Stimulated activated CD8-positive, alpha-beta memory T cell treated with anti-CD3 and anti-CD28 coated beads, Interleukin-4, amount 100 ng/mL, for 4 hours (primary cell): ENCODE results near the gene WARS2.

Source experiments
- DNase-seq, 2 donors: peaks; one replicate each; pipeline ENCODE4 v3.0.0-alpha.2; 2020; ENCODE audit warnings: low read depth in 2 of 2, low spot score in 1 of 2

WARS2 gene

DNA sequence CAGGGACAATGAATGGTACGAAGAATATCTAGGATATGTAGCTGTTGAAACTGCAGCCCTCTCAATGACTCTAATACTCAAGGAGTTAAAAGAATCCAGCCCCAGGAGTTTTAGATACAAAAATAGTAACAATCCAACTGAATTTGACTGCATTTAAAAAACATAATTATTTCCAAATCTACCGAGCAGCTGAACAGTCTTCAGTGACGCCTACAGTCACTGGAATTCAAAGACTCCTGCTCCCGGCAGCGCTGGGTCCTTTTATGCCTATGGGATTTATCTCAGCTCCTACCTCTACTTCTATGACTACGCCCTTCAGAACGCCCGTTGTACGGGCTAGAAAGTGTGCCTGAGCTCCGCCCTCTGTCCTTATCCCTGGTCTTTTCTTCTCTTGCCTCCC lies 55.7 kb downstream of the WARS2 start:
- DNase-seq, result no peak

DNA sequence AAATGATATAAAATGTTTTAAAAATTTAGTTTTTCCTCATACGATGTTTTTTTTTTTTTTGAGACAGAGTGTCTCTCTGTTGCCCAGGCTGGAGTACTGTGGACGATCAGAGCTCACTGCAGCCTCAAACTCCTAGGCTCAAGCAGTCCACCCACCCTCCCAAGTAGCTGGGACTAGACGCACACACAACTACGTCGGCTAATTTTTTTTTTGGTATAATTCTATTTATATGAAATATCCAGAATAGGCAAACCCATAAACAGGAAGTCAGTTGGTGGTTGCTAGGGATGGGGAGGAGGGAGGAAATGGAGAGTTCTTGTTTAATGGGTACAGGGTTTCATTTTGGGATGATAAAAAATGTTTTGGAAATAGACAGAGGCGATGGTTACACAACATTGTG lies 56.5 kb downstream of the WARS2 start:
- DNase-seq, result no peak

DNA sequence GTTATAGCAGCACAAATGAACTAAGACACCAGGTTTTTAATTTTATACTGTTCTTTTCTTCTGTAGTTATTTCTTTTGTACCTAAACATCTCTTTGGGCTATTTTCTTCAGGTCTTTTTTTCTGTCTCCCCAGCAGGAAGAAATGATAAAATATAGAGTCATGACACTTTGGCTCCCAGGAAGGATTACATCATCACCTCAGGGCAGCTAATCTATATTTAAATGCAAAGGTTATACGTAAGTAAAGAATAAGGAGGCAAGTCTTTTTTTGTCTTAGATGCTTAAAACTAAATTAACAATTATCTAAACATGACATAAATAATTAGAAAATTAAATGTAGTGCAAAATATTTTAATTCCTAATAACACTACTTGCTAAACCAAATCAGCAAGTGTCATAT lies 57.0 kb downstream of the WARS2 start:
- no peak for DNase-seq

DNA sequence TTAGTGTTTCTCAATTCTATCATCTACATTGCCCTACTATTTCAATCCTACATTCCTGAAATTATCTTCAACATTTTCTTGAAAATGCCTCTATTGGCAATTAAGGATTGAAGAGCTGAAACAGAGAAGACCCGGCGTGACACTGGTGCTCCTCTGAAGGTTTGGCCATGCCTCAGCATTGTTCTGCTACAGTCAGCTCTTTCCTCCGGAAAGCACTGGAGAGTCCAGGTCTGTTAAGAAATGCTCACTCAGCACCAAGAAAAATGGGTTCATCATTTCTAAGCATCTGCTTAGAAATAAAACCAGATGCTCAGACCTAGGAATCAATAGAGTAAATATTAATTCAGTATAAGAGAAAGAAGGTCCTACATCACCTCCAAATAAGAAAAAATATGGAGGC lies 58.8 kb downstream of the WARS2 start:
- no peak for DNase-seq

DNA sequence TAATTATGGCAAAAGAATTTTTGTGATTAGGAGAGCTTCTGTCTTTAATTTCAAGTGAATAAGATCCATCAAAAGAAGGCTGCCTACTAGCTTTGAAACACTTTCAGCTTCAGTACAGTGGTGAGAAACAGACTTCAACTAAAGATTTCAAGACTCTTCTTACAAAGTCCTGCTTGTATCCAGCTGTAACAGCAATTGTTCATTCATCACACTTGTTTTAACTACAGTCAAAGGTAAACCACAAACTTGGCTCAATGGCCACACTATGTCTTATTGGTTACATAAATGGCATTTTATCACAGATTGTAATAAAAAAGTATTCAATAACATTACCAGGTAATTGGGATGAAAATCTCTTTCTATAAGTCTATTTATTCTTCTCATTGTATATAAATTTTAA lies 59.2 kb downstream of the WARS2 start:
- DNase-seq, result no peak

DNA sequence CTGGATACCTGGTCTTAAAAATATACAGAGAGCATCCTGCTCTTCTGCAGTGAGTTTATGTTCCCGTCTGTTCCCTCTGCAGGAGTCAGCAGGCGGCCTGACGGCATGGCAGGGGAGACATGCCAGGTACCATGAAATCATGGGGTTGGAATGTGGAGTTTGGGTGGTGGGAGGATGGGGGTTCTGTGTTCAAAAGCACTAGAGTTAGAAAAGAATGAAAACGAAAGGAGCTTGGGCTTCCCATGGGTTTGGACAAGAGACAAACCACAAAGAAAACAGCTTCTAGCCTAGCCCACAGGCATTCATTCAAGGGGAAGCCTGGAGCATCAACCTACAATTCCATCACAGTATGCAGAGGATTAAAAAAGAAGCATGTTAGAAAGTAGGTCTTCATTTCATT lies 59.9 kb downstream of the WARS2 start:
- DNase-seq, result no peak

DNA sequence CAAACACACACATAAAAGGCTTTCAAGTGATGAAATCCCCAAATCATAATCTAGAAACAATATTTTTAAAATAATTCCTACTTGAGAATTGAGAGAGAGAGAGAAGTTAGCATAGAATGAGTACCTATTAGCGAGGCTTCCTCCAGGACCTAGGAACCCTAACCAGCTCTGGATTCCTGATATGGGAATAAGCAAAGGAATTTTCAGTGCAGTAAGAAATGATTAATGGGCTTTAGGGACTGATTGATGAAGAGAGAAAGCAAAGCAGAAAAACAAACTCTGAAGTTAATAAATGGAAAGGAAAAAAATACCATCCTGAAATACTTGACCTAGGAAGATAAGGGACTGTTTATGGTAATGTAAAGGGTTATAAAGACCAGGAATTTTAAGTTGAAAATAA lies 60.6 kb downstream of the WARS2 start:
- DNase-seq, result no peak

DNA sequence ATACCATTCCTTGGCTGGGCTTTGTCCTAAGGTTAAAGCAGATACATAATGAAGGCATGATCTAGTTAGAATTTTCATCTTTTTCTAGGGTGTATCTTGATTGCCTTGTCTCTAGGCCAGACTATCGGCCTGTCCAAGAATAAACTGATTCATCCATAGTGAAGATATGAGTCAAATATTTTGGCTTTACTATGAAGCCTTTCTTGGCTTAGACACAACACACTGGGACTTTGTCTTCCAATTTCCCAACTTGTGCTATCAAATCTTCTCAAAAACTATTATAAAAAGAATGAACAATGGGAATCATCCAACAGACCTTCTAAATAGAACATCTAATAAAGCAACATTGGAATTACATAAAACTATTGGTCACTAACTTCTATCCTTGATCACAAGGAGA lies 64.8 kb downstream of the WARS2 start:
- DNase-seq, result no peak

DNA sequence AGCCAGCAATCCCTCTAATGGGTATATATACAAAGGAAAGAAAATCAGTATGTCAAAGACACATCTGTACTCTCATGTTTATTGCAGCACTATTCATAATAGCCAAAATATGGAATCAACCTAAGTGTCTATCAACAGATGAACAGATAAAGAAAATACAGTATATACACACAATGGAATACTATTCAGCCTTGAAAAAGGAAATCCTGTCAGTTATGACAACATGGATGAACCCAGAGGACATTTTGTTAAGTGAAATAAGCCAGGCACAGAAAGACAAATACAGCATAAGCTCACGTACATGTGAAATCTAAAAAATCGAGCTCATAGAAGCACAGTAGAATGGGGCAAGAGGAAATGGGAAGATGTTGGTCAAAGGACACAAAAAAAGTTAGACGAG lies 69.1 kb downstream of the WARS2 start:
- DNase-seq, result no peak

DNA sequence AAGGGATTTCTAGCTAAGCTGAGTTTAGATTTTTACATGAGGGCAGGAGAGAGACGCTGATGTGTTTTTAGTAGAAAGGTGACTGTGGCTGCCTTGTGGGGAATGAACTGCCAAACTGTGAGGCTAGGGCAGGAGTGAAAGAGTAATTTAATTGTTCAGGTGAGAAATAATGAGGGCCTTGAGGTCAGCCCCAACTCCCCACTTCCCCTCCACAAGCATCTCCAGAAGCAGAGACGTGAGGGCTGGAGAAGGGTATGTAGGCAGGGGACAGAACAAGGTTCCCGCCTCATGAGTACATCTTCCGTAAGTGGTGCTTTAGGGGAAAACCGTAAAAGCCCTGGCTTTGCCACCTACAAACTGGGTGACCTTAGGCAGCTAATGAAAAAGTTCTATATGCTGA lies 70.8 kb downstream of the WARS2 start:
- DNase-seq, result no peak

DNA sequence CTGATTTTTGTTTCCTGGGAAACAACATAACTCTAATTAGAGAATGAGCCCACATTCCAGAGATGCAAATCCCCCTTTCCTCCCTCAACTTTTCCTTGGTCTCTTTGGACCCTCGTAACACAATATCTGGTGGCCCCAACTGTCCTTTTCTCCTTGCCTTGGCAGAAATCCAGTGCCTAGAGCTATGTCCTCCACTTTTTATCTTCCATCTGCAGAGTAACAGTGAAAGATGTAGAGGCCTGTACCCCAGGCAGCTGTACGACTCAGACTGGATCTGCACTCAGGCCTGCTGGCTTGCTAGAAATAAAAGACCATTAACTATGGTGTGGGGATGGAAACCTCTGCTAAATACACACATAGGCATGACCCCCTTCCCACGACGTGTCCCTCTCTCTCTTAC lies 72.0 kb downstream of the WARS2 start:
- DNase-seq, result no peak

DNA sequence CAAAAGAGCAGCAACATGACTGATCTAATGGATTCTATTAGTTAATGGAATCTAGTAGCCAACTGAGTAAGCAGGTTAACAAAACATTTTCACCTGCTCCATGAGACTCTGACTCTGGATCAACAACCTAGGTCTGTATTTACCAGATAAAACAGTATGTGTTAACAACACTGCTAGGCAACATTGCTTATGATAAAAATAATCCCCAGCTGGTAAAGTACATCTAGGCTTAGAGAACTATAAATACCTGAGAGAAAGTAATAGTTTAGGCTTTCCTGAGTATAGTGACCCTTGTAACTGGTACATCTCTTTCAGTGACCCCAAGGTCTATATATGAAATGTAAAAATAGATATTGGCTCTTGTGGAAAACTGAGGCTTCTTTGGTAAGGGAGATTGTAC lies 78.8 kb downstream of the WARS2 start:
- DNase-seq, result no peak

DNA sequence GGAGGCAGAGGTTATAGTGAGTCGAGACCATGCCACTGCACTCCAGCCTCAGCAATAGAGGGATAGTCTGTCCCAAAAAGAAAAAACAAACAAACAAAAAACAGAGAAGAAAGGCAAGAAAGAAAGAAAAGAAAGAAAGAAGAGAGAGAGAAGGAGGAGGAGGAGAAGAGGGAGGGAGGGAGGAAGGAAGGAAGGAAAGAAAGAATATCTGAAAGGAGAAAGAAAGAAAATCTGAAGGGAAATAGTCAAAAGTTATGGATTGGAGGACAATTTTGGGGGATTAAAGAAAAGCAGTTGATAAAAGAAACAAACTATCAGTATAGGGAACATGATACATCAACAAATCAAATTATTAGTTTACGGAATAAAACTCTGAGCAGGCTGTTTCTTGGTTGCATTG lies 84.9 kb downstream of the WARS2 start:
- no peak for DNase-seq

DNA sequence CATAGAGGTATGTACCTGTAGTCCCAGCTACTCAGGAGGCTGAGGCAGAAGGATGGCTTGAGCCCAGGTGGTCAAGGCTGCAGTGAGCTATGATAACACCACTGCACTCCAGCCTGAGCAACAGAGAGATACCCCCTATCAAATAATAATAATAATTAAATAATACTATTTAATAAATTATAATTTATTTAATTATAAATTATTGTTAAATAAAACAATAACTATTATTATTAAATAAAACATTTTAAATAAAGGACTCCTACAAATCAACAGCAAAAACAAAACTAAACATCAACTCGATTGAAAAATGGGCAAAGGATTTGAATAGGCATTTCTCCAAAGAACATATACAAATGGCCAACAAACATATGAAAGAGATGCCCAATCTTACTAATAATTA lies 86.5 kb downstream of the WARS2 start:
- no peak for DNase-seq

DNA sequence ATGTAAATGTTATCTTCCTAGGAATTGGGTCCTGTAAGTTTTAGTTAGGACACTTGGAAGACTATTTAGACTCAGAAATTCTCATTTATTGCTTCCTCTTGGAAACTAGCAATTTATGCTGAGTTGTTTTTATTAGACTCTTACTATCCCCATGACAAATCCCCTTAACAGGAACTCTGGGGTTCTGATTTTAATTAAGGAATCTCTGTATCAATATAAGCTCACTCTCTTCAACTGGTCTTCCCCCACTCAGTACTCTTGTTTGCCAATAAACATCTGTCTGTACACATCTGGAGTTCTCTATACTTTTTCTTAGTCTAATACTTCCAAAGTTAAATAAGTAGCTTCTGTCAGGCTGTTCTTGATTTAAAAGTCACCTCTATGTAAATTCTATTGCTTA lies 88.2 kb downstream of the WARS2 start:
- no peak for DNase-seq

DNA sequence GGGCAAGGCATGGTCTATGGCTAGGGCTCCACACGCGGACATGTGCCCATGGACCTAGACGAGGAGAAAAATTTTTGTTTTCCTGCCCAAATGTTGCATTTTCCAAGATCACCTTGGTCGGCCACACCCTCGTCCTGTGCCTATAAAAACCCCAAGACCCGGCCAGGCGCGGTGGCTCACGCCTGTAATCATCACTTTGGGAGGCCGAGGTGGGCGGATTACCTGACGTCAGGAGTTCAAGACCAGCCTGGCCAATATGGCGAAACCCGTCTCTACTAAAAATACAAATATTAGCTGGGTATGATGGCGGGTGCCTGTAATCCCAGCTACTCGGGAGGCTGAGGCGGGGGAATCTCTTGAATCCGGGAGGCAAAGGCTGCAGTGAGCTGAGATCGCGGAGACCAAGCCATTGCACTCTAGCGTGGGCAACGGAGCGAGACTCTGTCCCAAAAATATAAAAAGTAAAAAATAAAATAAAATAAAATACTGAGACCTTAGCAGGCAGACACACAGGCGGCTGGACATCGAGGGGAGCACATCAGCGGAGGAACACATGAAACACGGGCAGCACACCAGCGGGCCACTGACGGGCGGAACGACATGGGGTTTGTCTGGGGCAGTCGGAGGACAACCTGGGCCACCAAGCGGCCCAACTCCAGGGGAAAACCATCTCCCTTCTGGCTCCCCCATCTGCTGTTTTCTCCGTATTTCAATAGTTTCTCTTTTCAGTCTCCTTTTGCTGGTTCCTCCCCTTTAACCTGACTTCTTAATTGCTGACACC lies 91.6 kb downstream of the WARS2 start:
- DNase-seq, result no peak

DNA sequence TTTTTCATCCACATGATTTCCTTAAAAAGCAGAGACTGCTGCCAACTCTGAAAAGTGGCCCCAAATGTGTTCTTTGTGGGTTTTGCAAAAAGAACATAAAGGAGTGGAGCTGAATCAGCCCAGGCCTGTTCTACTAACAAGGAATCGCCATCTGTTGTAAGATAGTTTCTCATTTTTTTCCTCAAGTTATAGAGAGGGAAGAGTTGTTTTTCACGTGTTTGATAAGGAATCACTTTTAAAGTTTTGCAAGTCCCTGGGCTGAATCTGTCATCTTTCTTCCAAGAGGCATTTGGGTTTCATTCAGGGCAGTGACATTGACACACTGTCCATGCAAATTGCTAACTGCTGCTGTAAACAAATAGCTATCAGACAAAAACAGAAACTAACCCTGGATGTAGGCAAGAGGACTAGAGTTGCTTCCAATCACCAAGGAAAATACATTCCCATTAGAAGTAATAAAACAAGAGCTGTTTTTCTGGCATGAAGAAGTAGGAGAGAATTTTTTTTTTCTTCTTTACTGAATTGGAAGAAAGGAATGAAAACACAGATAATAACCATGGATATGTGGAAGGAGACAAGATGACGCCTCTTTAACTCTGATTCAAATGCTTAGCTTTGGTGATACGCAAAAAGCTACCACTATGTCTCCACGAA lies 93.5 kb downstream of the WARS2 start:
- DNase-seq, result no peak

DNA sequence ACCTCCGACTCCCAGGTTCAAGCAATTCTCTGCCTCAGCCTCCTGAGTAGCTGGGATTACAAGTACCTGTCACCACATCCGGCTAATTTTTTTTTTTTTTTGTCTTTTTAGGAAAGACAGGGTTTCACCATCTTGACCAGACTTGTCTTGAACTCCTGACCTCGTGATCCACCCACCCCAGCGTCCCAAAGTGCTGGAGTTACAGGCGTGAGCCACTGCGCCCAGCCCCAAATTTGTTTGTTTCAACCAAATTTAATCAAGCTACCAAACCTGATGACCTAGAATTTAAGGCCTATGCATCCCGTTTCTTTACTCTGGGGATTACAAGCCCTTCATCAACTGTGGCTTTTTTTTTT lies 94.0 kb downstream of the WARS2 start:
- DNase-seq, result no peak

DNA sequence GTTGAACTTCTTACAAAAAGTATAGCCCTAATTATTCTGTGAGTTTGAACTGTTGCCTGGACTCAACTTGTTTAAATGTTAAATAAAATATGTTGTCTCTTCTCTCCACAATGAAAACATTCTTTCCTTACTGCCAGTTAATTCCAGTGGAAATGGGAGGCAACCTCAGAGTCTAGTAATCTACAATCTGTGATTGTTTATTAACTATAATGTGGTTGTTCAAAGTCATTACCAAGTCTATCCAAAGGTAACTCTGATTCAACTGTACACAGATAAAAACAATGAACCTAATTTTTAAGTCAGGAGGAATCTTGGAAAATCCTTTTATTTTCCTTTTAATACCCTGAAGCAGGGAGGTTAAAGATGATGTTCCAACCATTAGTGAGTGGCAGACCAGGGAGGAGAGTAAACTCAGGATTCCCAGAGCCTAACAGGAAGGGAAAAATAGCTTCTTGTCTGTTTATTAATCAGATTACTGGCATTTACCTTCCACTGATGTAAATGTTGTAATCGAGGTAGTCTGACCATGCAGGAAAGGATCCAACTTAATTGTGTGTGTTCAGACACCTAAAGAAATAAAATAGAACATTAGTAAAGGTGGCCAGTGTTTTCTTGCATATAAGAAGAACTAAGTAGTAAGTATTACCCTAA lies 95.2 kb downstream of the WARS2 start:
- no peak for DNase-seq

DNA sequence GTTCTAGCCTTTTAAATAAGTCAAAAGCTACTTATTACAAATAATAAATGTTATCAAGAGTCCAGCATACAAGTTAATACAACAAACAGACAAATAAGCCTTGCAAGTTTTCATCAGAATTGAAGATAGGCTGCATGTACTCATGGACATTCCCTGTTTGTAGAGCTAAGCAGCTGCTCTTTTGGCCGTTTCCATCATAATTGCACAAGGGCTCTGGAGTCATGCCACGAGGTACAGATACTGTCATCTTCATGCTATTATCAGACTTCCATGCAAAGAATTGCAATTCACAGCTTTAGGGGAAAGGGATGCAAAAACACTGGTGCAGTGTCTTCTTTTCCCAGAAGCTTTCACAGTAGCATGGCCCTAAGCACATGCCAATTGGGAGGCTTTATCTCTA lies 99.5 kb downstream of the WARS2 start:
- DNase-seq, result no peak

DNA sequence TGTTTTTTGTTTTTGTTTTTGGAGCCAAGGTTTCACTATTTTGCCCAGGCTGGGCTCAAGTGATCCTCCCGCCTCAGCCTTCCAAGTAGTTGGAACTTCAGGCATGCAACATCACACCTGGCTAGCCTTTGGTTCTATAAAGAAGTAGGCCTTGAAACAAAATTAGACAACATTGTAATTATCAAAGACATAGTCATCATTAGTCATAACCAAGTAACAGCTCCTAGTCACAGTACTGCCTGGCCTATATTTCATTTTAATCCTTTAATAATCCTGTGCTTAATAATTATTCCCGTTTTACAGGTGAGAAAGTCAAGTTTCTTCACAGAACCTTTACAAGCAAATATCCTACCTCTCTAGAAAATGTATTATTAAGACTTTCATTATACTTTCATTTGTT lies 100.0 kb downstream of the WARS2 start:
- no peak for DNase-seq

DNA sequence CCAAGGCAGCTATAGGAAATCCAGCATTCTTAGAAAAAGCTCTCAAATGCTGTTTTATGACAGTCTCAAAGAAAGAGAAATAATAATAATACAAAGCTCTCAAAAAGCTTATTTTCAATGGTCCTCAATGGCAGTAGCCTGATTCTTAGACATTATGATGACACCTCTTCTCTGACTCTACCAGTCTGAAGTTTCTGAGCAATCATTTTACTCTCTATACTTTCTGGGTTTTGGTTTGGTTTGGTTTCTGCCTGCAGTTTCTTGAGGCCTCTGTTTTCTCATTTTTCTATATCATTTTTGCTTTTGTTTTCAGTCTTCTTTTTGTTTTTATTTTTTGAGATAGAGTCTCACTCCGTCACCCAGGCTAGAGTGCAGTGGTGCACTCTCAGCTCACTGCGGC lies 102.1 kb downstream of the WARS2 start:
- no peak for DNase-seq

DNA sequence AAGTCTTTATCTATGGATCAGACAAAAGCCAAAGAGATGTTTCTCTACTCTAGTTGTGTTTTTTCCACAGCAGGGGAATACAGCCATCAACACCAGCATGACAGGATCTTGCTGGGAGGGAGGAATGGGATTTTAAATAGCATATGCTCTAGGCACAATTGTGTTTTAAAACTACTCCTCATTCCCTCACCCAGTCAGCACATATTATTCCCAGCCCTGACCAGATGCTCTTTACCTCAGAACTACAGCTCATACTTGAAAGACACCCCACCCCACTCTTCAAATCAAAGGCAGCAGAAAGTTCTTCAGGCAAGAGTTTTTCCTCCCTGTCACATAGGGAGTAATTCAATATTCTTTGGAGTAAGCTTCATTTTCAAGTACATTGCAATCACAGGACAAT lies 106.1 kb downstream of the WARS2 start:
- no peak for DNase-seq
